Upper lobe of left lung (tissue), 6 donors: ENCODE results near the gene PTPRD. TPM values are rescaled to one million over a fixed set of nuclear protein-coding genes. Genes with fewer than 3 reads are reported as not detected.

ENCODE experiments used
- ATAC-seq, 2 donors: fragments of 200-7000 bp; cut with Tn5 transposase; one replicate each; pipeline ENCODE4 v1.9.1; 2022; ENCODE audit warnings: mild to moderate bottlenecking in 2 of 2, moderate library complexity in 2 of 2; ENCODE audit not compliant: low FRiP score in 2 of 2
- DNase-seq, 2 donors: peaks; one replicate each; pipeline ENCODE4 v3.0.0-alpha.2; 2019 to 2020
- H3K27ac ChIP-seq, 4 donors: fragments of 200-600 bp; sonication (generic); one replicate each; pipeline ENCODE4 v1.5.1; 2016 to 2019
- H3K27me3 ChIP-seq, 4 donors: fragments of 200-600 bp; sonication (generic); one replicate each; pipeline ENCODE4 v1.5.1; 2017 to 2019
- H3K36me3 ChIP-seq, 4 donors: fragments of 200-600 bp; sonication (generic); one replicate each; pipeline ENCODE4 v1.5.1; 2016 to 2019
- H3K4me1 ChIP-seq, 4 donors: fragments of 200-600 bp; sonication (generic); one replicate each; pipeline ENCODE4 v1.5.1; 2018 to 2019
- H3K4me3 ChIP-seq, 4 donors: fragments of 200-600 bp; sonication (generic); one replicate each; pipeline ENCODE4 v1.5.1; 2017 to 2019; ENCODE audit warnings: mild to moderate bottlenecking in 2 of 4, moderate library complexity in 1 of 4
- H3K9me3 ChIP-seq, 4 donors: fragments of 200-600 bp; sonication (generic); one replicate each; pipeline ENCODE4 v1.5.1; 2018 to 2019
- EP300 ChIP-seq, 4 donors: sonication (generic); formaldehyde crosslinking; IDR thresholded peaks; one replicate each; pipeline ENCODE4 v1.5.1; 2017; ENCODE audit warnings: antibody characterized with exemption in 4 of 4, control low read depth in 2 of 4
- POLR2A ChIP-seq, 4 donors: fragments of 450-650 bp; IDR thresholded peaks; one replicate each; pipeline ENCODE4 v1.5.1; 2016 to 2017; ENCODE audit warnings: antibody characterized with exemption in 4 of 4, mild to moderate bottlenecking in 2 of 4
- POLR2AphosphoS5 ChIP-seq, 2 donors: sonication (generic); formaldehyde crosslinking; IDR thresholded peaks; one replicate each; pipeline ENCODE4 v1.5.1; 2017; ENCODE audit warnings: antibody characterized with exemption in 2 of 2
- WGBS, 2 donors: methylation state at CpG; one replicate each; pipeline ENCODE4 v1.1.5; 2017 to 2018; 5-methylcytosine and 5-hydroxymethylcytosine counted together
- total RNA-seq, 6 donors: library from RNA; depleted of rRNA in 4 of 6; stranded (reverse); fragments of >200 nt in 4 of 6; gene quantifications; one replicate each; pipeline versions ENCODE4 v1.1.0 to v1.2.1, GENCODE V29; 2016 to 2021
- TF ChIP-seq, protein P1 (sequence below), 6 experiments: fragments of 450-650 bp in 4 of 6; fragments of 200-600 bp in 2 of 6; sonication (generic) in 2 of 6; IDR thresholded peaks; one replicate each; pipeline ENCODE4 v1.5.1; 2016 to 2019; ENCODE audit warnings: antibody characterized with exemption in 6 of 6
- donor health status: DM: no; HTN: no; CAD: no; lungs with moderate emphysema.
- donor health status: DM: no; HTN: yes; CAD: no; lungs with severe emphysema.

PTPRD gene
- total RNA-seq, 6 donors from 2014 or later, result 7.4 to 46.1 (median 14.5) TPM

DNA sequence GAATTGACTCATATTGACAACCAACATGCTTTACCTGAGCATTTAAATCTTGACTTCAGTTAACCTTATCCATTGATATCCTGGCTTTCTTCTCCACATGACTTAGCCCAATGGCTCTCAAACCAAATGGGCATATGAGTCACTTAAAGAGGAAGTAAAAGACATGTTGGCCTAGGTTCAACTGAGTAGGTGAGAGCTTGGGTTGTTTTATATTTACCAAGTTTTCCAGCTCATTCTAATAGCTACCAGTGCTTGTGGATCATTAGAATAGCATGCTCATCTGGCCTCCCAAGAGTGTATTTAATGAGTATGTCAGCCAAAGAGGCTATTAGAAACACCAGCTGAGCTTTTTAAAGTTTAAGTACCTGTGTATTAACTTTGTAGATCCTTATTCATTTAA is 1049.0 kb downstream of the PTPRD start:
- Histone ChIP-seq H3K9me3 (no peaks in the 10 kb centered on the region), H3K4me1 (no peaks in the 10 kb centered on the region), H3K4me3 (no peak overlapping the region), H3K27ac (no peak overlapping the region), H3K36me3 (no peaks in the 10 kb centered on the region), H3K27me3 (no peaks in the 10 kb centered on the region)
- DNase-seq (no peak), ATAC-seq (no peak)
- TF ChIP-seq POLR2AphosphoS5 (IDR thresholded peaks at IDR 0.05), result no peak
- TF ChIP-seq EP300 (IDR thresholded peaks at IDR 0.05), result no peak
- TF ChIP-seq, protein P1, sequence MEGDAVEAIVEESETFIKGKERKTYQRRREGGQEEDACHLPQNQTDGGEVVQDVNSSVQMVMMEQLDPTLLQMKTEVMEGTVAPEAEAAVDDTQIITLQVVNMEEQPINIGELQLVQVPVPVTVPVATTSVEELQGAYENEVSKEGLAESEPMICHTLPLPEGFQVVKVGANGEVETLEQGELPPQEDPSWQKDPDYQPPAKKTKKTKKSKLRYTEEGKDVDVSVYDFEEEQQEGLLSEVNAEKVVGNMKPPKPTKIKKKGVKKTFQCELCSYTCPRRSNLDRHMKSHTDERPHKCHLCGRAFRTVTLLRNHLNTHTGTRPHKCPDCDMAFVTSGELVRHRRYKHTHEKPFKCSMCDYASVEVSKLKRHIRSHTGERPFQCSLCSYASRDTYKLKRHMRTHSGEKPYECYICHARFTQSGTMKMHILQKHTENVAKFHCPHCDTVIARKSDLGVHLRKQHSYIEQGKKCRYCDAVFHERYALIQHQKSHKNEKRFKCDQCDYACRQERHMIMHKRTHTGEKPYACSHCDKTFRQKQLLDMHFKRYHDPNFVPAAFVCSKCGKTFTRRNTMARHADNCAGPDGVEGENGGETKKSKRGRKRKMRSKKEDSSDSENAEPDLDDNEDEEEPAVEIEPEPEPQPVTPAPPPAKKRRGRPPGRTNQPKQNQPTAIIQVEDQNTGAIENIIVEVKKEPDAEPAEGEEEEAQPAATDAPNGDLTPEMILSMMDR (IDR thresholded peaks at IDR 0.05), result no peak
- no peak for TF ChIP-seq POLR2A (IDR thresholded peaks at IDR 0.05)

DNA sequence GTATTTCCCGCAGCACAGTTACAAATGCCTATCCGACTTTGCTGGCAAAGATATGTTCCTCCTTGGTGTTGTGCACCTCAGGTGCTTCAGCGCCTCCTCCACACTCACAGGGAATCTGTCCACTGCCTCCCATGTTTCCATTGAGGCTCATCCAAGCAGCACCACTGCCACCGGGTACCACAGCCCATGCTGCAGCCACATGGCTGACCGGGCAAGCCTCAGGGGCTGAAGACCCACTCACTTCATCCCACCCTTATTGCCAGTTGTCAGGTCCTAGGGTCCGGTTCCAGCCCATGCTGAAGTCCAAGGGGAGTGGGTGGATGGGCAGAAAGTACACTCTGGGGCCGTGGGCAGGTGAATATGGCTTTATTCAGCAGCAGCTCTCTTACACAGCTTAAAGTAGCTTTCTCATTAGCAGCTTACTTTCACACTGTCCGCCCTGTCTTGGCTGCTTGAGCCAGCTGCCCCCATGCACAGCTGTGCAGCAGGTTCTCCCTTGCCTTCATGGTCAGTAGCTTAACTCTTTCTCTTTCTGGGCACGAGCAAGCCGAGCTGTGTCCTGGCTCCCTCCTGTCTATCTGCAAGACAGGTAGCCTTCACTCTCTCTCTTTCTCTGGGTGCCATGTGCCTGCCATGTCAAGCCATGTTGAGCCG is 1052.3 kb downstream of the PTPRD start:
- Histone ChIP-seq H3K9me3 (no peaks in the 10 kb centered on the region), H3K4me3 (no peak overlapping the region), H3K36me3 (no peaks in the 10 kb centered on the region), H3K4me1 (no peaks in the 10 kb centered on the region), H3K27ac (no peak overlapping the region), H3K27me3 (no peaks in the 10 kb centered on the region)
- 88% methylated on average over 9 to 11 of the region's 11 CpGs for WGBS, 2 donors
- TF ChIP-seq EP300 (IDR thresholded peaks at IDR 0.05) (no peak), POLR2AphosphoS5 (IDR thresholded peaks at IDR 0.05) (no peak), POLR2A (IDR thresholded peaks at IDR 0.05) (no peak)
- TF ChIP-seq, protein P1 (IDR thresholded peaks at IDR 0.05), result no peak
- DNase-seq (peak in 1 of 2 donors; percentile 14), ATAC-seq (peak in 1 of 2 donors; percentile 17)

DNA sequence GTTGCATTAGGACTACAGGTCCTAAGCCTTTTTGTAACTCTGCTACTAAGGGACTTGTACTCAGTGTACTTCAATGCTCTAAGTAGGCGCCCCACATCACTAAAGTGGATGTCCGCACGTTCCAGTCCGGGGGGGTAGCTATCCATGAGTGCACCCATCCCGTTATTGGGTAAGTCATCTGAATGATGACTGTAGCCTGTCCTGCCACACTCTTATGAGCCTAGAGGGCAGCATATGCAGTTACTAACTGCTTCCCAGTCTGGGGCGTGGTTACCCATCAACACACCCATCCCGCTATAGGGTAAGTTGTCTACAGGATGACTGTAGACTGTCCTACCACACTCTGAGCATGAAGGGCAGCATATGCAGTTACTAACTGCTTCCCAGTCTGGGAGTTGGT is 1053.9 kb downstream of the PTPRD start:
- no peak overlapping the region for H3K27ac ChIP-seq
- no peaks in the 10 kb centered on the region for H3K36me3 ChIP-seq
- no peaks in the 10 kb centered on the region for H3K27me3 ChIP-seq
- WGBS, 2 donors, result 98 to 100% methylated on average over 1 to 7 of the region's 7 CpGs
- ATAC-seq (no peak), DNase-seq (no peak)
- H3K4me3 ChIP-seq, result no peak overlapping the region
- TF ChIP-seq POLR2AphosphoS5 (IDR thresholded peaks at IDR 0.05), result no peak
- TF ChIP-seq EP300 (IDR thresholded peaks at IDR 0.05), result no peak
- no peak for TF ChIP-seq POLR2A (IDR thresholded peaks at IDR 0.05)
- TF ChIP-seq, protein P1 (IDR thresholded peaks at IDR 0.05), result no peak
- no peaks in the 10 kb centered on the region for H3K4me1 ChIP-seq
- no peaks in the 10 kb centered on the region for H3K9me3 ChIP-seq

DNA sequence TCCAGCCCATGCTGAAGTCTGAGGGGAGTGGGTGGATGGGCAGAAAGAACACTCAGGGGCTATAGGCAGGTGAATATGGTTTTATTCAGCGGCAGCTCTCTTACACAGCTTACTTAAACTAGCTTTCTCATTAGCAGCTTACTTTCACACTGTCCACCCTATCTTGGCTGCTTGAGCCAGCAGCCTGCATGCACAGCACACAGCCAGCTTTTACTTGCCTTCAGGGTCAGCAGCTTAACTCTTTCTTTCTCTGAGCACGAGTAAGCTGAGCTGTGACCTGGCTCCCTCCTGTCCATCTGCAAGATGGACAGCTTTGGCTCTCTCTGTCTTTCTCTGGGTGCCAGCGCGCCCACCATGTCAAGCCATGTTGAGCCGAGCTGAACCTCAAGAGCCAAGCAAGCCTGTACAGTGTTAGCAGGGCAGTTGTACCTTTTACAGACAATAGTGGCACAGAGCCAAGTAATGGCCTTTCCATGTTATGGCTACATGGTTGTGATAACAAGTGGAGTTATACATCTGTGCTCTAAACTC is 1054.9 kb downstream of the PTPRD start:
- TF ChIP-seq POLR2AphosphoS5 (IDR thresholded peaks at IDR 0.05) (no peak), EP300 (IDR thresholded peaks at IDR 0.05) (no peak), POLR2A (IDR thresholded peaks at IDR 0.05) (no peak)
- TF ChIP-seq, protein P1 (IDR thresholded peaks at IDR 0.05), result no peak
- Histone ChIP-seq H3K4me1 (no peaks in the 10 kb centered on the region), H3K27ac (no peak overlapping the region), H3K27me3 (no peaks in the 10 kb centered on the region), H3K36me3 (no peaks in the 10 kb centered on the region), H3K4me3 (no peak overlapping the region), H3K9me3 (no peaks in the 10 kb centered on the region)
- no peak for DNase-seq
- WGBS, 2 donors, result 74 to 79% methylated on average over 5 of the region's 5 CpGs
- no peak for ATAC-seq
